Mesothelial cell of epicardium (in vitro differentiated cells): ENCODE measurements around the gene SYNC. TPM values are rescaled to one million over a fixed set of nuclear protein-coding genes. Genes with fewer than 3 reads are reported as not detected.
A peak's percentile ranks its signal among the peaks of the same experiment; 100 is the strongest.

Experiments
- DNase-seq, 2 experiments: peaks; one replicate each; pipeline ENCODE4 v3.0.0; 2021; ENCODE audit warnings: low spot score in 2 of 2; ENCODE audit not compliant: unreplicated experiment in 2 of 2
- H3K27ac Mint-ChIP-seq: 2 replicates; pipeline ENCODE4 v1.8.0; 2021; ENCODE audit warnings: mixed read lengths
- H3K27me3 Mint-ChIP-seq: 2 replicates; pipeline ENCODE4 v1.8.0; 2021; ENCODE audit warnings: low read depth, mixed read lengths
- H3K36me3 Mint-ChIP-seq: 2 replicates; pipeline ENCODE4 v1.8.0; 2021; ENCODE audit warnings: mixed read lengths
- H3K4me1 Mint-ChIP-seq: 2 replicates; pipeline ENCODE4 v1.8.0; 2021; ENCODE audit warnings: mixed read lengths
- H3K4me3 Mint-ChIP-seq: 2 replicates; pipeline ENCODE4 v1.8.0; 2021; ENCODE audit warnings: mild to moderate bottlenecking, moderate library complexity, mixed read lengths
- H3K9me3 Mint-ChIP-seq: 2 replicates; pipeline ENCODE4 v1.8.0; 2021; ENCODE audit warnings: mixed read lengths
- CTCF ChIP-seq: fragments of 200-600 bp; sonication (generic); IDR thresholded peaks from one replicate; pipeline ENCODE4 v1.5.0; 2021; ENCODE audit warnings: antibody characterized with exemption; ENCODE audit not compliant: unreplicated experiment
- total RNA-seq: library from RNA; stranded (reverse); gene quantifications from 3 replicates; pipeline ENCODE4 v1.2.1, GENCODE V29; 2021

Gene SYNC
- total RNA-seq, 1 donor from 2014 or later = 4.0 TPM

- peak overlapping the region; percentile 82 for H3K4me3 Mint-ChIP-seq
- peaks cover 40% of the 10 kb centered on the region for H3K4me1 Mint-ChIP-seq
- peak; percentile 39 for TF ChIP-seq CTCF
- no peak for DNase-seq
- peak overlapping the region; percentile 87 for H3K27ac Mint-ChIP-seq
- no peaks in the 10 kb centered on the region for H3K27me3 Mint-ChIP-seq
- no peaks in the 10 kb centered on the region for H3K36me3 Mint-ChIP-seq
- no peaks in the 10 kb centered on the region for H3K9me3 Mint-ChIP-seq
Observed at GRCh38 chr1:32741413-32742198, 39.0 kb upstream of the SYNC start.

GRCh38 chr1:32741059-32741412 is 38.5 kb upstream of the SYNC start:
- Mint-ChIP-seq H3K36me3 (no peaks in the 10 kb centered on the region), H3K4me1 (peaks cover 41% of the 10 kb centered on the region), H3K27me3 (no peaks in the 10 kb centered on the region), H3K27ac (peak overlapping the region; percentile 87), H3K9me3 (no peaks in the 10 kb centered on the region), H3K4me3 (peak overlapping the region; percentile 82)
- DNase-seq = no peak
- TF ChIP-seq CTCF = no peak

- Mint-ChIP-seq H3K27ac (no peak overlapping the region), H3K27me3 (no peaks in the 10 kb centered on the region), H3K9me3 (no peaks in the 10 kb centered on the region), H3K4me1 (peaks cover 24% of the 10 kb centered on the region), H3K4me3 (no peak overlapping the region), H3K36me3 (no peaks in the 10 kb centered on the region)
- TF ChIP-seq CTCF = no peak
- no peak for DNase-seq
Observed at GRCh38 chr1:32736812-32737791, 34.5 kb upstream of the SYNC start.

GRCh38 chr1:32733582-32734321 is 31.2 kb upstream of the SYNC start:
- no peak overlapping the region for H3K4me3 Mint-ChIP-seq
- H3K27me3 Mint-ChIP-seq = no peaks in the 10 kb centered on the region
- H3K9me3 Mint-ChIP-seq = no peaks in the 10 kb centered on the region
- DNase-seq = no peak
- no peak for TF ChIP-seq CTCF
- H3K36me3 Mint-ChIP-seq = no peaks in the 10 kb centered on the region
- peaks cover 19% of the 10 kb centered on the region for H3K4me1 Mint-ChIP-seq
- no peak overlapping the region for H3K27ac Mint-ChIP-seq

- peaks cover 24% of the 10 kb centered on the region for H3K4me1 Mint-ChIP-seq
- no peak overlapping the region for H3K4me3 Mint-ChIP-seq
- H3K27me3 Mint-ChIP-seq = no peaks in the 10 kb centered on the region
- no peak for TF ChIP-seq CTCF
- no peak for DNase-seq
- H3K36me3 Mint-ChIP-seq = no peaks in the 10 kb centered on the region
- no peaks in the 10 kb centered on the region for H3K9me3 Mint-ChIP-seq
- H3K27ac Mint-ChIP-seq = no peak overlapping the region
Observed at GRCh38 chr1:32729254-32730046, 26.9 kb upstream of the SYNC start.
